HG02623 (cell line): ENCODE results near the gene IDH3G.

Source experiments
- ATAC-seq: cut with Tn5 transposase; IDR thresholded peaks from one replicate; pipeline ENCODE4 v1.9.1; 2021; ENCODE audit warnings: moderate library complexity; ENCODE audit not compliant: unreplicated experiment

The IDH3G gene

DNA sequence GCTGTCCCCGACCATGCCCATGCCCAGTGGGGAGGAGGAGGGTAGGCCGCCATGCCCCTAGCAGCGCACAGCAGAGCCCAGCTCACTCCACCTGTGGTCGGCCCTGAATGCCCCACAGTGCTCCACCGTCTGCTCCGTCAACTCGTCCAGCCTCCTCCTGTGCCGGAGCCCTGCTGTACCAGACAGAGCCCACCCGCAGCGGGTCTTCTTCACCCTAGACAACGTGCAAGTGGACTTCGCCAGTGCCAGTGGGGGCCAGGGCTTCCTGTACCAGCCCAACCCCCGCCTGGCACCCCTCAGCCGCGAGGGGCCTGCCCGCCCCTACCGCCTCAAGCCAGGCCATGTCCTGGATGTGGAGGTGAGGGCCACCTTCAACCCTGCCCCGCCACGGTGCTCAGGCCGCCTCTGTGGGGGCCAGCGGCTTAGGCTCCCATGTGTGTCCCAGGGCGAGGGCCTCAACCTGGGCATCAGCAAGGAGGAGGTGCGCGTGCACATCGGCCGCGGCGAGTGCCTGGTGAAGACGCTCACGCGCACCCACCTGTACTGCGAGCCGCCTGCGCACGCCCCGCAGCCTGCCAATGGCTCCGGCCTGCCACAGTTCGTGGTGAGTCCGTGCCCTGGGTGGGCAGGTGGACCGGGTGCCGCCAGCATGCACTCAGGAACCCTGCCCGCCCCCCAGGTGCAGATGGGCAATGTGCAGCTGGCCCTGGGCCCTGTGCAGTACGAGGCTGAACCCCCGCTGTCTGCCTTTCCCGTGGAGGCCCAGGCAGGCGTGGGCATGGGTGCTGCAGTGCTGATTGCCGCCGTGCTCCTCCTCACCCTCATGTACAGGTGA is 20.2 kb downstream of the IDH3G start:
- ATAC-seq, result no peak

DNA sequence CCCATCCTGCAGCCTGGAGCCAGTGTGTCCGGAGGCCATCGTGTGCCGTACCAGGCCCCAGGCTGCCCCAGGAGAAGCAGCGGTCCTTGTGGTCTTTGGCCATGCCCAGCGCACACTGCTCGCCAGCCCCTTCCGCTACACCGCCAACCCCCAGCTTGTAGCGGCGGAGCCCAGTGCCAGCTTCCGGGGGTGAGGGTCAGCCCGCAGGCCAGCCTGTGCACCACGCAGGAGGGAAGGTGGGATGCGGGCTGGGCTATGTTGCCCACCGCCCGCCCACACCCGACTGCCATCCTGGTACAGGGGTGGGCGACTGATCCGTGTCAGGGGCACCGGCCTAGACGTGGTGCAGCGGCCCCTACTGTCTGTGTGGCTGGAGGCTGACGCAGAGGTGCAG is 21.0 kb downstream of the IDH3G start:
- no peak for ATAC-seq

DNA sequence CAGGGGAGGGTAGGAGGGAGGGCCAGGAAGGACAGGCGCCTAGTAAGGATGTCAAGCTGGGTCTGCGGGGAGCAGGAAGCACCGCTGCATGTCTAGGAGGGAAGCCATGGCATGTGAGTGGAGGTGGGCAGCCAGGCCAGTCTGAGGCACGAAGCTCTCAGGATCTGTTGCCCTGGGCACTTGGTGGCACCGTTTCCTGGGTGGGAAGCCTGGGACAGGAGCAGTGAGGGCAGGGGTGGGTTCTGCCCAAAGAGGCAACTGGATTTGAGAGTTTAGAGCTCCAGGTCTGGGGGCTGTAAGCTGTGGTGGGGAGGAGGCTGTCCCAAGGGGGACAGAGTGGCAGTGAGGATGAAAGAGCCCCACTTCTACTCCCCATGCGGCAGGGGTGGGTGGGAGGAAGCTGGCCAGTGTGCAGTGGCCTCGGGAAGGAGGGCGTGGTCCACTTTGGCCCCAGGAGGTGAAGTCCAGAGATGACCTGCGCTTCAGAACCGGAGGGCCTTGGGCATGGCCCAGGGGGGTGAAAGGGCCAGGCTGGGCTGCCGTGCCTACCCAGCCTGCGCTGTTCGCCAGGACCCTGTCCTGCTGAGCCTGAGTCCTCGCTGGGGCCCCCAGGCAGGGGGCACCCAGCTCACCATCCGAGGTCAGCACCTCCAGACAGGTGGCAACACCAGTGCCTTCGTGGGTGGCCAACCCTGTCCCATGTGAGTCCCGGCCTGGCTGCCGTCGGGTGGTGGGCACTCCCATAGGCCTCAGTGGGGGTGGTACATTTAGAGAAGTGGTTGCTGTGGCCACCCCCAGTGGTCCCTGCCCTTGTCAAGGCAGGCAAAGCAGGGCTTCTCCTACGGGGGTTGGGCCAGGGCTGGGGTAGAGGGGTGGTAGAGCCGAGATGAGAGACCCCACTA is 21.6 kb downstream of the IDH3G start:
- no peak for ATAC-seq

DNA sequence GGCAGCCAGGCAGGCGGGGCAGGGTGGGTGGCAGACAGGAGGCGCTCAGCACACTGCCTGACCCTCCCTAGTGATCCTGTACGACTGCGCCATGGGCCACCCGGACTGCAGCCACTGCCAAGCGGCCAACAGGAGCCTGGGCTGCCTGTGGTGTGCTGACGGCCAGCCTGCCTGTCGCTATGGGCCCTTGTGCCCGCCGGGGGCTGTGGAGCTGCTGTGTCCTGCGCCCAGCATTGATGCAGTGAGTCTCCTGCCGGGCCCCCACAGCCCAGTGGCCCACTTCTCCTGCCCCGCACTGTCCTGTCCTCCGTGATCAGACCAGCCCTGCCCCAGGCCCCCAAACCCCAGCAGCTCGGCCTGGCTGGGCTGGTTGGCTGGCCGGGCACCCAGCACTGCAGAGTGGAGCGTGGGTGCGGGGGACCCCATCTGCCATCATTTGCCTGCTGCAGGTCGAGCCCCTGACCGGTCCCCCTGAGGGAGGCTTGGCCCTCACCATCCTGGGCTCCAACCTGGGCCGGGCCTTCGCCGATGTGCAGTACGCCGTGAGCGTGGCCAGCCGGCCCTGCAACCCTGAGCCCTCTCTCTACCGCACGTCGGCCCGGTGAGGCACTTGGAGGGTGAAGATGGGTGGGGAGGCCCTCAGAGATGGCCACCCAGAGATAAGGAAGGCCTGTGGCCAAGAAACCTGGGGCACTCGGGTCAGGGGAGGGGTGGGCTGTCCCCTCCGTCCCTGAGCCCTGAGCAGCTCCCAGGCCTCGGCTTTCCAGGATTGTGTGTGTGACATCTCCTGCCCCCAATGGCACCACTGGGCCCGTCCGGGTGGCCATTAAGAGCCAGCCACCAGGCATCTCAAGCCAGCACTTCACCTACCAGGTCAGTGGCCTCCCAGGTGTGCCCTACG is 22.5 kb downstream of the IDH3G start:
- no peak for ATAC-seq

DNA sequence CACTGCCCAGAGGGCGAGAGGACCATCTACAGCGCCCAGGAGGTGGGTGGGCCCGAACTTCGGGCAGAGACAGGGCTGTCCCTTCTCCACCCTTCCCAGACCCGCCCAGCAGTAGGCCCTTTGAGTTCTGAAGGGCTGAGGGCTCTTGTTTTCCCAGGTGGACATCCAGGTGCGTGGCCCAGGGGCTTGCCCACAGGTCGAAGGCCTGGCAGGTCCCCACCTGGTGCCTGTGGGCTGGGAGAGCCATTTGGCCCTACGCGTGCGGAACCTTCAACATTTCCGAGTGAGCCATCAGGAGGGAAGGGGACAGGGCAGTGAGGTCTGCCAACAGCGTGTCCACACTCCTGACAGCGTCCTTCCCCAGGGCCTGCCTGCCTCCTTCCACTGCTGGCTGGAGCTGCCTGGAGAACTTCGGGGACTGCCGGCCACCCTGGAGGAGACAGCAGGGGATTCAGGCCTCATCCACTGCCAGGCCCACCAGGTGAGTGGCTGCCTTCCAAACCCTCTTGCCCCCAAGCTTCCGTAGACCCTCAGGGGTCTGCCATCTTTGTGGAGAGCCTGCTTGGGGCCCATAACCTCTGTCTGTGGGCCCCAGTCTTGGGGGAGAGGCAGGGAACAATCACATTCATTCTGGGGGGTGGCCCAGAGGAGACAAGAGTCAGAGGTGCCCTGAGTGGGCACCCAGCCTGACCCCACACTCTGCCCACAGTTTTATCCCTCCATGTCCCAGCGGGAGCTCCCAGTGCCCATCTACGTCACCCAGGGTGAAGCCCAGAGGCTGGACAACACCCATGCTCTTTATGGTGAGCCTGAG is 23.4 kb downstream of the IDH3G start:
- ATAC-seq, result no peak

DNA sequence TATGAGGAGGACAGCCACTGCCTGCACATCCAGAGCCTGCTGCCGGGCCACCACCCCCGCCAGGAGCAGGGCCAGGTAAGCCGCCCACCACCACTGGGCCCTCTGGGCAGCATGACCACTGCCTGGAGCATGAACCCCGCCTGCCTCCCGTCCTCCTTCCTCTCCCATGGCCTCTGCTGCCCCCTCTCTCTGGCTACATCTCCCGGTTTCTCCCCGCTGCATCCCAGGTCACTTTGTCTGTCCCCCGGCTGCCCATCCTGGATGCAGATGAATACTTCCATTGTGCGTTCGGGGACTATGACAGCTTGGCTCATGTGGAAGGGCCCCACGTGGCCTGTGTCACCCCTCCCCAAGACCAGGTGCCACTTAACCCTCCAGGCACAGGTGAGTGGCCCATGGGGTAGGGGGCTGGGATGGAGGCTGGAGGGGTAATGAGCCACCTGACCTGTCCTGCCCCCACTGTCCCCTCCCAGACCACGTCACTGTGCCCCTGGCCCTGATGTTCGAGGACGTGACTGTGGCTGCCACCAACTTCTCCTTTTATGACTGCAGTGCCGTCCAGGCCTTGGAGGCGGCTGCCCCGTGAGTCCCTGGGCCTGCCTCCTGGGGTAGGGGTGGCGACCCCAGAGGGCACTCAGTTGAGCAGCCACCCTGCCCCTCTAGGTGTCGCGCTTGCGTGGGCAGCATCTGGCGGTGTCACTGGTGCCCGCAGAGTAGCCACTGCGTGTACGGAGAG is 24.1 kb downstream of the IDH3G start:
- no peak for ATAC-seq

DNA sequence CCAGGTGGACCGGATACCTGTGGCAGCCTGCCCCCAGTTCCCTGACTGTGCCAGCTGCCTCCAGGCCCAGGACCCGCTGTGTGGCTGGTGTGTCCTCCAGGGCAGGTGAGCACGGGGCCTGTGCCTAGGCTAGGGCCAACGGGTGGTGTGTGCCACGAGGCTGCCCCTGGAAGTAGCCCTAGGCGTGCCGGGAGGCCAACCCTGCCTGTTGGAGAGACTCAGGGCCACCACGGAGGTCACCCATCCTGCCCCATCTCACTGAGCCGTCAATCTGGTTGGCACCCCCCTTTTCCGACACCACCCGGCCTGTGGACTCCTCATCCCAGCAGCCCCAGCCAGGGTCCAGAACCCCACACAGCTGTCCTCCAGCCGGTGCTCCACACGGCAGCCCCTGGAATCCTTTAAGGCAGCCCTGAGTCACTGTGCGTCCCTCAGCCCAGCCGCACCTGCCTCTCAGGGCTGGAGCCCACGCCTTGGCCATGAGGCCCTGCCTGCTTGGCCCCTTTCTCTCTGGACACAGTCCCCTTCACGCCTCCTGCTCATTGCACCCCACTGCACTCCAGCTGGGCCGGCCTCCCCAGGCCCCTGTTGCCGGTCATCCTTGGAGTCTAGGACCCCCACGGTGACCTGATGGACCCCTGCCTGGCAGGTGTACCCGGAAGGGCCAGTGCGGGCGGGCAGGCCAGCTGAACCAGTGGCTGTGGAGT is 24.9 kb downstream of the IDH3G start:
- ATAC-seq, result no peak

DNA sequence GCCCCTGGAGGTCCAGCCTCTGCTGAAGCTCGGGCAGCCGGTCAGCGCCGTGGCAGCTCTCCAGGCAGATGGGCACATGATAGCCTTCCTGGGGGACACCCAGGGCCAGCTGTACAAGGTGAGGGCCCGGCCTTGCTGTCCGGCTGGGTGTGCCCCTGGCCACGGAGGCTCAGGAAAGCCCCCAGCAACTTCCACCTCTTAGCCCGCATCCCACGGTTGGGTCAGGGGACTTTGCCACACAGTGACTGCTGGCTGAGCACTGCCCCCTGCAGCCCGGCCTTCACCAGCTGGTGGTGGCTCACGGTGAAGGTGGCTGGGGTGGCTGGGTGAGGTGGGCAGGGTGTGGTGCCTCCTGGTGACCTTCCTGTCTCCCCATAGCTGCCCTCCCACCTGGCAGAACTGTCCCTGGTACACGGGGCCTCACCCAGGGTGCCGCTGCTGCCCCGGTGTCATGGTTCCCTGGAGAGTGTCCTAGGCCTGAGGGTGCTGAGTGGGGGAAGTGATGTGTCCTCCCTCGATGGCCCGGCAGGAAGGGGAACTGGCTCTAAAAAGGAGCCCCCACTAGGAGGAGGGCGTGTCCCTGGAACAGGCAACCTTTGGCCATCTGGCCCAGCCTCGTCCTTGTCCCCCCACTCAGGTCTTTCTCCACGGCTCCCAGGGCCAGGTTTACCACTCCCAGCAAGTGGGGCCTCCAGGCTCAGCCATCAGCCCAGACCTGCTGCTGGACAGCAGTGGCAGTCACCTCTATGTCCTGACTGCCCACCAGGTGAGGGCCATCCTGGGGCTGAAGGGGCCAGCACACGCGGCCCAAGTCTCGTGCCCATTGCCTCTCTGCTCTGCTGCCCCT is 25.6 kb downstream of the IDH3G start:
- no peak for ATAC-seq

DNA sequence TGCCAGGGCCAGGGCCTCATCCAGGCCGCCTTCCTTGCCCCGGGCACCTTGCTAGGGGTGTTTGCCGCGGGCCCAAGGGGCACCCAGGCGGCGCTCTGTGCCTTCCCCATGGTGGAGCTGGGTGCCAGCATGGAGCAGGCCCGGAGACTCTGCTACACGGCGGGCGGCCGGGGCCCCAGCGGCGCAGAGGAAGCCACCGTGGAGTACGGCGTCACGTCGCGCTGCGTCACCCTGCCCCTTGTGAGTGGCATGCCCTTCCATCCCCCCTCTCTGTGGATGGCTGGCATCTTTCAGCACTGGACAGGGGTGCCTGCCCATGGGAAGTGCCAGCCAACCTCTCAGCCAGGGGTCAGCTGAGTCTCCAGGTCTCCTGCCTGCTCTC is 26.5 kb downstream of the IDH3G start:
- ATAC-seq, result no peak

DNA sequence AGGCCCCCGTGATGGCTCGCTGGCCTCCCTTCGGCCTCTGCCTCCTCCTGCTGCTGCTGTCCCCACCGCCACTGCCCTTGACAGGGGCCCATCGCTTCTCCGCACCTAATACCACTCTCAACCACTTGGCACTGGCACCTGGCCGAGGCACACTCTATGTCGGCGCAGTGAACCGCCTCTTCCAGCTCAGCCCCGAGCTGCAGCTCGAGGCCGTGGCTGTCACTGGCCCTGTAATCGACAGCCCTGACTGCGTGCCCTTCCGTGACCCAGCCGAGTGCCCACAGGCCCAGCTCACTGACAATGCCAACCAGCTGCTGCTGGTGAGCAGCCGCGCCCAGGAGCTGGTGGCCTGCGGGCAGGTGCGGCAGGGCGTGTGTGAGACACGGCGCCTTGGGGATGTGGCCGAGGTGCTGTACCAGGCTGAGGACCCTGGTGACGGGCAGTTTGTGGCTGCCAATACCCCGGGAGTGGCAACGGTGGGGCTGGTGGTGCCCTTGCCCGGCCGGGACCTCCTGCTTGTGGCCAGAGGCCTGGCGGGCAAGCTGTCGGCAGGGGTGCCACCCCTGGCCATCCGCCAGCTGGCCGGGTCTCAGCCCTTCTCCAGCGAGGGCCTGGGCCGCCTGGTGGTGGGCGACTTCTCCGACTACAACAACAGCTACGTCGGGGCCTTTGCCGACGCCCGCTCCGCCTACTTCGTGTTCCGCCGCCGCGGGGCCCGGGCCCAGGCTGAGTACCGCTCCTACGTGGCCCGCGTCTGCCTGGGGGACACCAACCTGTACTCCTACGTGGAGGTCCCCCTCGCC is 27.1 kb downstream of the IDH3G start:
- ATAC-seq, result no peak

DNA sequence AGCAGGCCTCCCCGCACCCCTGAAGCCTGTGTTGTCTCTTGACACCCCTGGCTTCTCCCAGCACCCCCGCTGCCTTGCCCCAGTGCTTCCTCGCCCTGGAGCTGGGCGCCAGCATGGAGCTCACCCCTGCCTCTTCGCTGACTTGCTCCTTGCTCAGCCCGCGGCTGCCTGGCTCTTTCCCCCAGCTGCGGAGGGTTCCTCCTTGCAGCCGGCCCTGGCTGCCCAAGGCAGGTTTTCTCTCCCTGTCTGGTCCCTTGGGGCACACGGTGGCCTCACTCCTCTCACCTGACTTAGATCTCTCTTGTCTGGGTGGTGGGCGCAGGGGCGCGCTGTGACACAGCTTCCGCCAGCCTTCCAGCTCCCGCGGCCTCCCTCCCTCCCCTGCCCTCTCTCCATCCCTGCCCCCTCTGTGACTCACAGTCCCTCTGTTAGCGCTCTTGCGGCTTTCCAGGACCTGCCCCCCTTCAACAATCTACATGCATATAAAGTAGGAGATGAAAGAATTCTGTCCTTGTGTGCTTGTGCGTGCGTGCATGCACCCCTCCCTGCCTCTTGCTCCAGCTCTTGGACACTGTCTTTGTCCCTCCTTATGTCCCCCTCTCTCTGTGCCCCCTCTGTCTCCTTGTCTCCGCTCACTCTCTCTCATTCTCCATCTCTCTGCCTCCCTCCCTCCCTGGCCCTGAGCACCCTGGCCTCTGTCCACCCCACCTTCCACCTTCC is 27.9 kb downstream of the IDH3G start:
- ATAC-seq, result no peak

DNA sequence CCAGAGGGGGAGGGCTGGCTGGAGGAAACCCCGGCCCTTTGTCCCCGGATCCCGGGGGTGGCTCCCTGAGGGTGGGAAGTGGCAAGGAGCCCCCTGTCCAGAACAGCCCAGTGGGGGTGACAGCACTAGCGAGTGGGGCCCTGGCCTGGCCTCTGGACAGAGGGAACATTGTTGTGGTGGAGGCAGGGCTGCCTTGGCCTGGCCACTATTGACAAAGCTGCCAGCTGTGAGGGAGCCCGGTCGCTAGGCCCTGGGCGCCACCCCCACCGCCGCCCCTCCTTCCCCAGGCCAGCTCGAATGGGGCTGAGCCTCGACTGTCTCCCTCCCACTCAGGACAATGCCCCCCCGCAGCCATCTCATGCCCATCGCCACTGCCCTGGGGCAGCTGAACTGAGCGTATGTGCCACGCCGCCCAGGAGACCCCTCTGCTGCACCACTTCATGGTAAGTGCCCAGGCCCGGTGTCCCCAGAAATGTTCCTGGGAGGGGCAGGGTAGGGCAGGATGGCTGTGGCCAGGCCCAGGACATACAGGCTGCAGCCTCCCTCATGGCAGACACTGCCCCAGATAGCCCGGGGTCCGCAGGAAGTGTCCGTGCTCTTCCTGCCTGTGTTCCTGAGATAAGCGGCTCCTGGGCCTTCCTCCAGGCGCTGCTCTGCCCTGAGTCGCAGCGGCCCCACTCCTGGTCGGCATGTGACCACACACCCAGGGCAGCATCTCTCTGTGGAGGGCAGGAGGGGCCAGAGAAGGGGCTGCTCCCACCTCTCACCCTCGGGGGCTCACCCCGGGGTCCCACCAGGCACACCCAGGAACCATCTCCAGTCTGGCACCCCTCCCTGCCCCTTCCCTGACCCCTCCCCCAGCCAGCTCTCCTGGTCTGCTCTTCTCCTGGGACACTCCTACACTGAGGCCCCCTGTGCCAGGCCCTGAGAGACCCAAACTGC is 28.8 kb downstream of the IDH3G start:
- ATAC-seq, result no peak

DNA sequence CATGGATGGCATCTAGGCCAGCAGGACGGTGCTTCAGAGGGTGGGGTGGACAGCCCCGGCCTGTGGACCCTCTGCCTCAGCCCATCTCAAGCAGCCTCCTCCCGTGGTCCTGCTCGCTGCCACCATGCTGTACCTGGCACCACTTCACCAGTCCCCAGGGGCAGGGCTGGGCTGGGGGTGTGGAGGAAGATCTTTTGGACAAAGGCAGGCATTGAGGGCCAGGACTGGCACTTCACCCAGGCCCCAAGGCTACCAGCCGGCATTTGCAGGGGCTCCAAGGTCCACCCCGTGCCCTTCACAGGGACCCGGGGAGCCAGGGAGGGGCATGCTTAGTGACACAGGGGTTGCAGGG is 29.4 kb downstream of the IDH3G start:
- ATAC-seq, result no peak

DNA sequence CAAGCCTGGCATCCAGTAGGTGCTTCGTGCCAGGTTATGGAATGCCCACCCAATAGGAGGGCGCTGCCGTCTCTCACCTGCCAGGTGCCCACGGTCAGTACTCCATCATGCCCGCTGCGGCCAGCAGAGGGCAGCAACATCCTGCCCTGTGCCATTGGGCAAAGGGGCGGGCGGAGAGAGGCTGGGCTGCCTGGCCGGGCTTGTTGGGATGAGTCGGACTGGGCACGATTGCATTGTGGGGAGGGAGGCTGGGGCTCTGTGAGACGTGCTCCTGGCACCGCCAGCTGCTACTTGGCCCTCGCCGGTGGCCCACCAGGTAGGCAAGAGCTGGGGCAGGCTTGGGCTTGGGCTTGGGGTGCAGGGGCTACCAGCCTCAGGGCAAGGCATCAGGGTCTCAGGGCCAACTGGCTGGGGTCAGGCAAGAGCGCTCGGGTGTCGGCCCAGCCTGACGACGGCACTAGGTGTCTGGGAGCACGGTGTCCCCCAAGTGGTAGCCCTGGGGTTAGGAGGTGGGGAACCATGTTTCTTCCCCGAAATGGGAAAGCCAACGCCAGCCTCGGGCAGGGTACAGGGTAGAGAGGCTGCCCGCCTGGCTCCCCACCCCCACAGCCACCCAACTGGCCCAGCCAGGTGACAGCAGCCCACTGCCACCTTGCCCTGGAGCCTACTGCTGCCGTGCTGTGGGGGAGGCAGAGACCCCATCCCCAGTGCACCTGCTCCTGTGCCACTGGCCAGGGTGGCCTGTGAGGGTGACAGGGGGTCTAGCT is 30.0 kb downstream of the IDH3G start, which contains the start of gene PLXNB3:
Gene PLXNB3 (plus strand): TSS at position 261 of the 767 bp plus-strand sequence. CDS start 1,287 bp downstream, outside the sequence.
- no peak for ATAC-seq
